Measurements from ENCODE around the gene NQO2. TPM values are rescaled to one million over a fixed set of nuclear protein-coding genes. Genes with fewer than 3 reads are reported as not detected.

The NQO2 gene
- polyA plus RNA-seq, 1 experiment = 34.3 TPM

GRCh38 chr6:2976571-2977085 is 23.1 kb upstream of the NQO2 start:
- no peak for DNase-seq (ENCODE audit: low read depth, low spot score)
- ChIA-PET CTCF (interaction anchor here (1.6 to 4.5 kb wide), 4 partner anchors 12 to 130 kb away, joined by 6 to 47 read pairs (median 22); no protein-coding TSS in a partner anchor), POLR2A (no interaction called here)
- Histone ChIP-seq H3K27me3 (ENCODE audit: control insufficient read depth, insufficient read depth, low read length) (no peaks in the 10 kb centered on the region), H3K27ac (ENCODE audit: low read depth, low read length) (peak overlapping the region; percentile 87), H3K4me3 (ENCODE audit: low read depth, low read length) (no peak overlapping the region), H3K9me3 (ENCODE audit: control insufficient read depth, insufficient read depth, low read length) (no peaks in the 10 kb centered on the region)
- TF ChIP-seq, protein P1, sequence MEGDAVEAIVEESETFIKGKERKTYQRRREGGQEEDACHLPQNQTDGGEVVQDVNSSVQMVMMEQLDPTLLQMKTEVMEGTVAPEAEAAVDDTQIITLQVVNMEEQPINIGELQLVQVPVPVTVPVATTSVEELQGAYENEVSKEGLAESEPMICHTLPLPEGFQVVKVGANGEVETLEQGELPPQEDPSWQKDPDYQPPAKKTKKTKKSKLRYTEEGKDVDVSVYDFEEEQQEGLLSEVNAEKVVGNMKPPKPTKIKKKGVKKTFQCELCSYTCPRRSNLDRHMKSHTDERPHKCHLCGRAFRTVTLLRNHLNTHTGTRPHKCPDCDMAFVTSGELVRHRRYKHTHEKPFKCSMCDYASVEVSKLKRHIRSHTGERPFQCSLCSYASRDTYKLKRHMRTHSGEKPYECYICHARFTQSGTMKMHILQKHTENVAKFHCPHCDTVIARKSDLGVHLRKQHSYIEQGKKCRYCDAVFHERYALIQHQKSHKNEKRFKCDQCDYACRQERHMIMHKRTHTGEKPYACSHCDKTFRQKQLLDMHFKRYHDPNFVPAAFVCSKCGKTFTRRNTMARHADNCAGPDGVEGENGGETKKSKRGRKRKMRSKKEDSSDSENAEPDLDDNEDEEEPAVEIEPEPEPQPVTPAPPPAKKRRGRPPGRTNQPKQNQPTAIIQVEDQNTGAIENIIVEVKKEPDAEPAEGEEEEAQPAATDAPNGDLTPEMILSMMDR (IDR thresholded peaks at IDR 0.05; ENCODE audit: low read depth, low read length) = no peak

- TF ChIP-seq, protein P1 (IDR thresholded peaks at IDR 0.05; ENCODE audit: low read depth, low read length) = no peak
- Histone ChIP-seq H3K4me3 (ENCODE audit: low read depth, low read length) (no peak overlapping the region), H3K27me3 (ENCODE audit: control insufficient read depth, insufficient read depth, low read length) (no peaks in the 10 kb centered on the region), H3K9me3 (ENCODE audit: control insufficient read depth, insufficient read depth, low read length) (no peaks in the 10 kb centered on the region), H3K27ac (ENCODE audit: low read depth, low read length) (peak overlapping the region; percentile 62)
- CTCF ChIA-PET = interaction anchor here (0.8 to 4.5 kb wide), 5 partner anchors 9 to 227 kb away, joined by 3 to 47 read pairs (median 6); no protein-coding TSS in a partner anchor
- DNase-seq (ENCODE audit: low read depth, low spot score) = no peak
- POLR2A ChIA-PET = interaction anchor here (1.2 kb wide), 2 partner anchors 10 to 12 kb away, joined by 3 to 5 read pairs; no protein-coding TSS in a partner anchor
These were observed 22.4 kb upstream of the NQO2 start for GRCh38 chr6:2977290-2977689.

DNA sequence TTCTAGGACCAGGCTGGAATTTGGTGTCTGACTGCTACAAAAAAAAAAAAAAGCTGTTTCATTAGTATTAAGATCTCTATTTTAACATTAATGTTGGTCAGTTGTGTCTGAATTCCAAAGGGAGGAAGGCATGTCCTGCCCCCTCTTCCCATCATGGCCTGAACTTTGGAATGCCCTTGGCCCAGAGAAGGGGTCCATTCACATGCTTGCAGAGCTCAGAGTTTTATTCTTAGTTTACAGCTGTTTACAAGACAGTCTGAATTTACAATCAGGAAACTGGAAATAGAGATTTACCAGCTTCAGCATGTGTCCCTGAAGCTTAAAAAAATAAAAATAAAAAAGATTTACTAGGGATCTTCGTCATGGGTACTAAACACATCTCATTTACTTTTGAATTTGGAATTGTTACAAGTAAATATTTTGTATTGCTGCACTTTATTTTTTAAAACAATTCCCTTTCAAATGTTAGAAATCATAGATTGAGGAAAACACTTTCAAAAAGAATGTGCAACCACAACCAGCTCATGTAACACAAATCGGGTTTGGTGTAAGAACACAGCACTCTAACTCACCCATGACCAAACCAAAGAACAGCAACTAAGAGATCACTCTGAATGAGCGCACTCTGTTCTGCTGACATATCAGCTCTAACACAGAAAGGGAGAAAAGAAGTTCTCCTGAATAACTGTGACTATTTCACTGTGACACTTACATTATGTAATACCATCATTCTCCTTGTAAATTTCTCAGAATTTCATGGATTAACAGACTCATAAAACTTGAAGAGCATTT is 21.7 kb upstream of the NQO2 start:
- H3K27ac ChIP-seq (ENCODE audit: low read depth, low read length) = no peak overlapping the region
- no peaks in the 10 kb centered on the region for H3K9me3 ChIP-seq (ENCODE audit: control insufficient read depth, insufficient read depth, low read length)
- ChIA-PET POLR2A (interaction anchor here (0.6 to 1.2 kb wide), 3 partner anchors 9 to 12 kb away, joined by 3 to 5 read pairs (median 3); no protein-coding TSS in a partner anchor), CTCF (interaction anchor here (0.6 to 4.5 kb wide), 6 partner anchors 9 to 228 kb away, joined by 3 to 47 read pairs (median 4); no protein-coding TSS in a partner anchor)
- H3K4me3 ChIP-seq (ENCODE audit: low read depth, low read length) = no peak overlapping the region
- H3K27me3 ChIP-seq (ENCODE audit: control insufficient read depth, insufficient read depth, low read length) = no peaks in the 10 kb centered on the region
- TF ChIP-seq, protein P1 (IDR thresholded peaks at IDR 0.05; ENCODE audit: low read depth, low read length) = no peak
- no peak for DNase-seq (ENCODE audit: low read depth, low spot score)

GRCh38 chr6:2978923-2979322 is 20.8 kb upstream of the NQO2 start:
- H3K9me3 ChIP-seq (ENCODE audit: control insufficient read depth, insufficient read depth, low read length) = no peaks in the 10 kb centered on the region
- no peak overlapping the region for H3K27ac ChIP-seq (ENCODE audit: low read depth, low read length)
- TF ChIP-seq, protein P1 (IDR thresholded peaks at IDR 0.05; ENCODE audit: low read depth, low read length) = no peak
- no peak overlapping the region for H3K4me3 ChIP-seq (ENCODE audit: low read depth, low read length)
- DNase-seq (ENCODE audit: low read depth, low spot score) = no peak
- H3K27me3 ChIP-seq (ENCODE audit: control insufficient read depth, insufficient read depth, low read length) = no peaks in the 10 kb centered on the region
- CTCF ChIA-PET = interaction anchor here (4.5 kb wide), 1 partner anchor 26 kb away, joined by 47 read pairs; no protein-coding TSS in a partner anchor
- POLR2A ChIA-PET = no interaction called here
